Thyroid gland (tissue), 4 donors: ENCODE measurements around the gene DHCR24. TPM values are rescaled to one million over a fixed set of nuclear protein-coding genes. Genes with fewer than 3 reads are reported as not detected.

Source experiments
- DNase-seq, 2 donors: peaks; one replicate each; pipeline ENCODE4 v3.0.0-alpha.2; 2019
- H3K27ac ChIP-seq, 3 donors: fragments of 200-600 bp; sonication (generic); 1 replicate in 2 of 3; 2 replicates in 1 of 3; pipeline ENCODE4 v1.5.1; 2016 to 2019; ENCODE audit warnings: mild to moderate bottlenecking in 1 of 3, moderate library complexity in 1 of 3
- H3K27me3 ChIP-seq: fragments of 200-600 bp; sonication (generic); one replicate; pipeline ENCODE4 v1.5.1; 2019
- H3K36me3 ChIP-seq, 2 donors: fragments of 200-600 bp; sonication (generic); one replicate each; pipeline ENCODE4 v1.5.1; 2016 to 2019
- H3K4me1 ChIP-seq, 2 donors: fragments of 200-600 bp; sonication (generic); one replicate each; pipeline ENCODE4 v1.5.1; 2017 to 2019
- H3K4me3 ChIP-seq, 3 donors: fragments of 200-600 bp; sonication (generic); replicated peaks in 1 of 3; 1 replicate in 2 of 3; 2 replicates in 1 of 3; pipeline ENCODE4 v1.5.1; 2016; ENCODE audit warnings: mild to moderate bottlenecking in 1 of 3
- H3K9me3 ChIP-seq: fragments of 200-600 bp; sonication (generic); one replicate; pipeline ENCODE4 v1.5.1; 2017
- CTCF ChIP-seq, 6 experiments: fragments of 200-600 bp in 3 of 6; fragments of 450-650 bp in 3 of 6; sonication (generic) in 3 of 6; IDR thresholded peaks; one replicate each; pipeline ENCODE4 v1.5.1; 2016 to 2019; ENCODE audit warnings: antibody characterized with exemption in 6 of 6, mild to moderate bottlenecking in 2 of 6, inconsistent platforms in 1 of 6, moderate library complexity in 1 of 6
- POLR2A ChIP-seq, 2 donors: fragments of 450-650 bp; IDR thresholded peaks; one replicate each; pipeline ENCODE4 v1.6.1; 2017; ENCODE audit warnings: antibody characterized with exemption in 2 of 2, mild to moderate bottlenecking in 2 of 2, moderate library complexity in 1 of 2
- WGBS, 2 donors: methylation state at CpG; one replicate each; pipeline ENCODE4 v1.1.5; 2017; 5-methylcytosine and 5-hydroxymethylcytosine counted together
- intact Hi-C: fragments of 100-400 bp; cut with DNase I; formaldehyde crosslinking; loops from one replicate; pipeline ENCODE4 v1.15.1; 2023
- total RNA-seq, 4 donors: library from RNA; depleted of rRNA; stranded (reverse); fragments of >200 nt; gene quantifications; one replicate each; pipeline ENCODE4 v1.2.3, GENCODE V29; 2016

Gene DHCR24
- total RNA-seq, 4 donors from 2014 or later: 22.4 to 82.2 (median 40.4) TPM

GRCh38 chr1:54864460-54865208 lies 22.4 kb downstream of the DHCR24 start:
- H3K9me3 ChIP-seq: no peaks in the 10 kb centered on the region
- no peak overlapping the region for H3K4me3 ChIP-seq
- DNase-seq: no peak
- TF ChIP-seq POLR2A (IDR thresholded peaks at IDR 0.05) (no peak), CTCF (IDR thresholded peaks at IDR 0.05) (no peak)
- H3K27me3 ChIP-seq: no peaks in the 10 kb centered on the region
- intact Hi-C loops: no loop called here
- WGBS, 2 donors: 88 to 90% methylated on average over 6 of the region's 6 CpGs
- H3K36me3 ChIP-seq: peaks cover 9% of the 10 kb centered on the region in 2 donors
- H3K4me1 ChIP-seq: no peaks in the 10 kb centered on the region
- no peak overlapping the region for H3K27ac ChIP-seq

GRCh38 chr1:54863267-54863665 lies 23.7 kb downstream of the DHCR24 start:
- no peak for DNase-seq
- intact Hi-C loops: no loop called here
- no peak overlapping the region for H3K27ac ChIP-seq
- 93% methylated on average over 3 of the region's 3 CpGs for WGBS, 2 donors
- H3K27me3 ChIP-seq: no peaks in the 10 kb centered on the region
- H3K36me3 ChIP-seq: peaks cover 9% of the 10 kb centered on the region in 2 donors
- no peaks in the 10 kb centered on the region for H3K4me1 ChIP-seq
- H3K4me3 ChIP-seq: no peak overlapping the region
- TF ChIP-seq POLR2A (IDR thresholded peaks at IDR 0.05): no peak
- TF ChIP-seq CTCF (IDR thresholded peaks at IDR 0.05): no peak
- H3K9me3 ChIP-seq: no peaks in the 10 kb centered on the region

- intact Hi-C loops: no loop called here
- Histone ChIP-seq H3K9me3 (no peaks in the 10 kb centered on the region), H3K27ac (no peak overlapping the region), H3K27me3 (no peaks in the 10 kb centered on the region), H3K36me3 (peaks cover 9% of the 10 kb centered on the region in 2 donors), H3K4me3 (no peak overlapping the region), H3K4me1 (no peaks in the 10 kb centered on the region)
- no peak for TF ChIP-seq CTCF (IDR thresholded peaks at IDR 0.05)
- WGBS, 2 donors: 68 to 71% methylated on average over 5 of the region's 5 CpGs
- no peak for DNase-seq
Observed at GRCh38 chr1:54861070-54861761, 25.8 kb downstream of the DHCR24 start.

GRCh38 chr1:54859700-54860391 lies 27.1 kb downstream of the DHCR24 start:
- H3K36me3 ChIP-seq: peaks cover 4 to 6% of the 10 kb centered on the region in 2 donors
- TF ChIP-seq CTCF (IDR thresholded peaks at IDR 0.05) (no peak), POLR2A (IDR thresholded peaks at IDR 0.05) (no peak)
- H3K27ac ChIP-seq: no peak overlapping the region
- intact Hi-C loops: no loop called here
- H3K27me3 ChIP-seq: no peaks in the 10 kb centered on the region
- H3K4me1 ChIP-seq: no peaks in the 10 kb centered on the region
- WGBS, 2 donors: 93 to 97% methylated on average over 5 of the region's 5 CpGs
- no peak for DNase-seq
- H3K9me3 ChIP-seq: no peaks in the 10 kb centered on the region
- no peak overlapping the region for H3K4me3 ChIP-seq
